SK-N-SH (cell line): Measurements from ENCODE around the gene PNKD.

ENCODE experiments used
- CHD2 ChIP-seq: fragments of 150-350 bp; IDR thresholded peaks from 2 replicates; pipeline ENCODE4 v1.6.1; 2018; ENCODE audit warnings: low read length; ENCODE audit not compliant: partially characterized antibody
- CTCF ChIP-seq: fragments of 200-600 bp; sonication (generic); IDR thresholded peaks from 2 replicates; pipeline ENCODE4 v1.6.1; 2017; ENCODE audit warnings: antibody characterized with exemption, mild to moderate bottlenecking, moderate library complexity
- EZH2phosphoT487 ChIP-seq: fragments of 200-600 bp; sonication (generic); IDR thresholded peaks from 2 replicates; pipeline ENCODE4 v1.6.1; 2017; ENCODE audit warnings: low read depth, mixed run types, mild to moderate bottlenecking, antibody characterized with exemption, moderate library complexity, borderline replicate concordance
- FOXJ3 ChIP-seq: sonication (generic); formaldehyde crosslinking; IDR thresholded peaks from 2 replicates; pipeline ENCODE4 v1.5.1; 2020; ENCODE audit warnings: mild to moderate bottlenecking, missing genetic modification reagents
- MXI1 ChIP-seq: IDR thresholded peaks from 2 replicates; pipeline ENCODE4 v1.6.1; 2012; ENCODE audit warnings: mild to moderate bottlenecking, low read depth, low read length, improper control_type of control experiment
- NFIC ChIP-seq: IDR thresholded peaks from 2 replicates; pipeline ENCODE4 v1.4.0; 2012; ENCODE audit warnings: borderline replicate concordance
- POLR2AphosphoS5 ChIP-seq: IDR thresholded peaks from 2 replicates; pipeline ENCODE4 v1.6.1; 2012; ENCODE audit warnings: low read depth, low read length
- RFX5 ChIP-seq: IDR thresholded peaks from 2 replicates; pipeline ENCODE4 v1.6.1; 2012; ENCODE audit warnings: mild to moderate bottlenecking, improper control_type of control experiment, low read length
- TCF12 ChIP-seq: IDR thresholded peaks from 2 replicates; pipeline ENCODE4 v1.4.0; 2012
- TEAD4 ChIP-seq: IDR thresholded peaks from 2 replicates; pipeline ENCODE4 v1.4.0; 2012; ENCODE audit warnings: mild to moderate bottlenecking, borderline replicate concordance; ENCODE audit not compliant: insufficient read depth
- USF2 ChIP-seq: fragments of 150-350 bp; IDR thresholded peaks from 2 replicates; pipeline ENCODE4 v1.6.1; 2017; ENCODE audit warnings: antibody characterized with exemption, low read length, low read depth, borderline replicate concordance
- YY1 ChIP-seq: IDR thresholded peaks from 2 replicates; pipeline ENCODE4 v1.4.0; 2012; ENCODE audit warnings: low read depth, mild to moderate bottlenecking
- ZBTB33 ChIP-seq: IDR thresholded peaks from 2 replicates; pipeline ENCODE4 v1.4.0; 2012; ENCODE audit warnings: low read depth, borderline replicate concordance
- TF ChIP-seq, protein P1 (sequence below): IDR thresholded peaks from 2 replicates; pipeline ENCODE4 v1.6.1; 2012; ENCODE audit warnings: mild to moderate bottlenecking, low read depth, low read length, moderate library complexity

DNA sequence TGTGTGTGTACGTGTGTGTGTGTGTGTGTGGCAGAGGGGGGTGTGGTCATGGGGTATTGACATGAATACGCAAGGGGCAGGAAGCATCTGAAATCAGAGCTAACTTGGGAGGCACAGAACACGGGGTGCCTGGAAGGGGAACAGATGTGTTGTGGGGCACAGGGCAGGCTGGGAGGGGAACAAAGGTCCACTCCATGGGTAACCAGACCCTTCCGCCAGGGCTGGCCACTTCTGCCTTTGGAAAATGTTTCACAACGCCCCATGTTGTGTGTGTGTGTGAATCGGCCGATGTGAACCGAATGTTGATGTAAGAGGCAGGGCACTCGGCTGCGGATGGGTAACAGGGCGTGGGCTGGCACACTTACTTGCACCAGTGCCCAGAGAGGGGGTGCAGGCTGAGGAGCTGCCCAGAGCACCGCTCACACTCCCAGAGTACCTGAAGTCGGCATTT, 111.6 kb downstream of the PNKD start, which contains the start of gene SLC11A1:
- no peak for TF ChIP-seq MXI1
- no peak for TF ChIP-seq CTCF
- TF ChIP-seq FOXJ3 (CRISPR knock-in tag) = no peak
- no peak for TF ChIP-seq EZH2phosphoT487
- TF ChIP-seq POLR2AphosphoS5 = no peak
- no peak for TF ChIP-seq NFIC
- TF ChIP-seq, protein P1, sequence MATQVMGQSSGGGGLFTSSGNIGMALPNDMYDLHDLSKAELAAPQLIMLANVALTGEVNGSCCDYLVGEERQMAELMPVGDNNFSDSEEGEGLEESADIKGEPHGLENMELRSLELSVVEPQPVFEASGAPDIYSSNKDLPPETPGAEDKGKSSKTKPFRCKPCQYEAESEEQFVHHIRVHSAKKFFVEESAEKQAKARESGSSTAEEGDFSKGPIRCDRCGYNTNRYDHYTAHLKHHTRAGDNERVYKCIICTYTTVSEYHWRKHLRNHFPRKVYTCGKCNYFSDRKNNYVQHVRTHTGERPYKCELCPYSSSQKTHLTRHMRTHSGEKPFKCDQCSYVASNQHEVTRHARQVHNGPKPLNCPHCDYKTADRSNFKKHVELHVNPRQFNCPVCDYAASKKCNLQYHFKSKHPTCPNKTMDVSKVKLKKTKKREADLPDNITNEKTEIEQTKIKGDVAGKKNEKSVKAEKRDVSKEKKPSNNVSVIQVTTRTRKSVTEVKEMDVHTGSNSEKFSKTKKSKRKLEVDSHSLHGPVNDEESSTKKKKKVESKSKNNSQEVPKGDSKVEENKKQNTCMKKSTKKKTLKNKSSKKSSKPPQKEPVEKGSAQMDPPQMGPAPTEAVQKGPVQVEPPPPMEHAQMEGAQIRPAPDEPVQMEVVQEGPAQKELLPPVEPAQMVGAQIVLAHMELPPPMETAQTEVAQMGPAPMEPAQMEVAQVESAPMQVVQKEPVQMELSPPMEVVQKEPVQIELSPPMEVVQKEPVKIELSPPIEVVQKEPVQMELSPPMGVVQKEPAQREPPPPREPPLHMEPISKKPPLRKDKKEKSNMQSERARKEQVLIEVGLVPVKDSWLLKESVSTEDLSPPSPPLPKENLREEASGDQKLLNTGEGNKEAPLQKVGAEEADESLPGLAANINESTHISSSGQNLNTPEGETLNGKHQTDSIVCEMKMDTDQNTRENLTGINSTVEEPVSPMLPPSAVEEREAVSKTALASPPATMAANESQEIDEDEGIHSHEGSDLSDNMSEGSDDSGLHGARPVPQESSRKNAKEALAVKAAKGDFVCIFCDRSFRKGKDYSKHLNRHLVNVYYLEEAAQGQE = no peak
- no peak for TF ChIP-seq TEAD4
- no peak for TF ChIP-seq ZBTB33
- TF ChIP-seq TCF12 = no peak
- no peak for TF ChIP-seq RFX5
- TF ChIP-seq YY1 = no peak
- TF ChIP-seq USF2 = no peak
- TF ChIP-seq CHD2 = no peak
